Mesothelial cell of epicardium (in vitro differentiated cells): ENCODE data around the gene MEX3D. TPM values are rescaled to one million over a fixed set of nuclear protein-coding genes. Genes with fewer than 3 reads are reported as not detected.
A peak's percentile ranks its signal among the peaks of the same experiment; 100 is the strongest.

Source experiments
- DNase-seq, 2 experiments: peaks; one replicate each; pipeline ENCODE4 v3.0.0; 2021; ENCODE audit warnings: low spot score in 2 of 2; ENCODE audit not compliant: unreplicated experiment in 2 of 2
- H3K27ac Mint-ChIP-seq: 2 replicates; pipeline ENCODE4 v1.8.0; 2021; ENCODE audit warnings: mixed read lengths
- H3K27me3 Mint-ChIP-seq: 2 replicates; pipeline ENCODE4 v1.8.0; 2021; ENCODE audit warnings: low read depth, mixed read lengths
- H3K36me3 Mint-ChIP-seq: 2 replicates; pipeline ENCODE4 v1.8.0; 2021; ENCODE audit warnings: mixed read lengths
- H3K4me1 Mint-ChIP-seq: 2 replicates; pipeline ENCODE4 v1.8.0; 2021; ENCODE audit warnings: mixed read lengths
- H3K4me3 Mint-ChIP-seq: 2 replicates; pipeline ENCODE4 v1.8.0; 2021; ENCODE audit warnings: mild to moderate bottlenecking, moderate library complexity, mixed read lengths
- H3K9me3 Mint-ChIP-seq: 2 replicates; pipeline ENCODE4 v1.8.0; 2021; ENCODE audit warnings: mixed read lengths
- total RNA-seq: library from RNA; stranded (reverse); gene quantifications from 3 replicates; pipeline ENCODE4 v1.2.1, GENCODE V29; 2021
- TF ChIP-seq, protein P1 (sequence below): fragments of 200-600 bp; sonication (generic); IDR thresholded peaks from one replicate; pipeline ENCODE4 v1.5.0; 2021; ENCODE audit warnings: antibody characterized with exemption; ENCODE audit not compliant: unreplicated experiment

Gene MEX3D
- total RNA-seq, 1 donor from 2014 or later: 91.7 TPM

- DNase-seq: no peak
- Mint-ChIP-seq H3K27me3 (no peaks in the 10 kb centered on the region), H3K9me3 (no peaks in the 10 kb centered on the region), H3K36me3 (peaks cover 11% of the 10 kb centered on the region), H3K27ac (no peak overlapping the region), H3K4me3 (no peak overlapping the region), H3K4me1 (peaks cover 9% of the 10 kb centered on the region)
- TF ChIP-seq, protein P1, sequence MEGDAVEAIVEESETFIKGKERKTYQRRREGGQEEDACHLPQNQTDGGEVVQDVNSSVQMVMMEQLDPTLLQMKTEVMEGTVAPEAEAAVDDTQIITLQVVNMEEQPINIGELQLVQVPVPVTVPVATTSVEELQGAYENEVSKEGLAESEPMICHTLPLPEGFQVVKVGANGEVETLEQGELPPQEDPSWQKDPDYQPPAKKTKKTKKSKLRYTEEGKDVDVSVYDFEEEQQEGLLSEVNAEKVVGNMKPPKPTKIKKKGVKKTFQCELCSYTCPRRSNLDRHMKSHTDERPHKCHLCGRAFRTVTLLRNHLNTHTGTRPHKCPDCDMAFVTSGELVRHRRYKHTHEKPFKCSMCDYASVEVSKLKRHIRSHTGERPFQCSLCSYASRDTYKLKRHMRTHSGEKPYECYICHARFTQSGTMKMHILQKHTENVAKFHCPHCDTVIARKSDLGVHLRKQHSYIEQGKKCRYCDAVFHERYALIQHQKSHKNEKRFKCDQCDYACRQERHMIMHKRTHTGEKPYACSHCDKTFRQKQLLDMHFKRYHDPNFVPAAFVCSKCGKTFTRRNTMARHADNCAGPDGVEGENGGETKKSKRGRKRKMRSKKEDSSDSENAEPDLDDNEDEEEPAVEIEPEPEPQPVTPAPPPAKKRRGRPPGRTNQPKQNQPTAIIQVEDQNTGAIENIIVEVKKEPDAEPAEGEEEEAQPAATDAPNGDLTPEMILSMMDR: peak; percentile 27
Observed at GRCh38 chr19:1601613-1602064, 33.5 kb upstream of the MEX3D start.

- peaks cover 16% of the 10 kb centered on the region for H3K36me3 Mint-ChIP-seq
- DNase-seq: no peak
- no peaks in the 10 kb centered on the region for H3K9me3 Mint-ChIP-seq
- H3K4me3 Mint-ChIP-seq: no peak overlapping the region
- peaks cover 4% of the 10 kb centered on the region for H3K4me1 Mint-ChIP-seq
- TF ChIP-seq, protein P1: no peak
- H3K27ac Mint-ChIP-seq: no peak overlapping the region
- H3K27me3 Mint-ChIP-seq: no peaks in the 10 kb centered on the region
Observed at GRCh38 chr19:1599460-1599846, 31.3 kb upstream of the MEX3D start.

GRCh38 chr19:1598777-1599459, 30.8 kb upstream of the MEX3D start:
- no peaks in the 10 kb centered on the region for H3K27me3 Mint-ChIP-seq
- no peak overlapping the region for H3K4me3 Mint-ChIP-seq
- peaks cover 4% of the 10 kb centered on the region for H3K4me1 Mint-ChIP-seq
- no peaks in the 10 kb centered on the region for H3K9me3 Mint-ChIP-seq
- no peak overlapping the region for H3K27ac Mint-ChIP-seq
- TF ChIP-seq, protein P1: no peak
- no peak for DNase-seq
- peaks cover 16% of the 10 kb centered on the region for H3K36me3 Mint-ChIP-seq

DNA sequence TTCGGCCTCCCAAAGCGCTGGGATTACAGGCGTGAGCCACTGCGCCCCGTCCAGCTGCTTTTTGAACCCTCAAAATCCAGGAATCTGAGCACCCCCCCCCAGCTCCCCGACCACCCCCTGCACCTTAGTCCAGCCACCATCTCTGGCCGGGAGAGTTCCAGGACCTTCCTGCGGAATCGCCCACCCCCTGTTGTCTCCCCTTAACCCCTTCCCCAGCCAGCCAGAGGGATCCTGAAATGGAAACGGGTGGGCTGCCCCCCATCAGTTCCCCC, 25.3 kb upstream of the MEX3D start:
- H3K27me3 Mint-ChIP-seq: no peaks in the 10 kb centered on the region
- peaks cover 18% of the 10 kb centered on the region for H3K4me1 Mint-ChIP-seq
- H3K27ac Mint-ChIP-seq: no peak overlapping the region
- no peaks in the 10 kb centered on the region for H3K9me3 Mint-ChIP-seq
- TF ChIP-seq, protein P1: no peak
- peak overlapping the region; percentile 87 for H3K4me3 Mint-ChIP-seq
- no peak for DNase-seq
- H3K36me3 Mint-ChIP-seq: peaks cover 12% of the 10 kb centered on the region

- TF ChIP-seq, protein P1: no peak
Observed at GRCh38 chr19:1592755-1593500, 24.8 kb upstream of the MEX3D start, which contains the start of gene MBD3. Gene MBD3, minus strand, starts transcription at chr19:1592865. Its CDS starts 234 bp downstream, at chr19:1592631.

More at GRCh38 chr19:1592755-1593500, 24.8 kb upstream of the MEX3D start, which contains the start of gene MBD3:
- peak within 1 kb of the TSS; percentile 87 for H3K4me3 Mint-ChIP-seq
- H3K27ac Mint-ChIP-seq: peak within 1 kb of the TSS; percentile 92
- peak; percentile 85 to 93 for DNase-seq
- no peaks in the 10 kb centered on the region for H3K9me3 Mint-ChIP-seq
- H3K27me3 Mint-ChIP-seq: no peaks in the 10 kb centered on the region
- peaks cover 21% of the 10 kb centered on the region for H3K4me1 Mint-ChIP-seq
- peaks cover 12% of the 10 kb centered on the region for H3K36me3 Mint-ChIP-seq
